Measurements from ENCODE around the gene CACNA1B.

DNA sequence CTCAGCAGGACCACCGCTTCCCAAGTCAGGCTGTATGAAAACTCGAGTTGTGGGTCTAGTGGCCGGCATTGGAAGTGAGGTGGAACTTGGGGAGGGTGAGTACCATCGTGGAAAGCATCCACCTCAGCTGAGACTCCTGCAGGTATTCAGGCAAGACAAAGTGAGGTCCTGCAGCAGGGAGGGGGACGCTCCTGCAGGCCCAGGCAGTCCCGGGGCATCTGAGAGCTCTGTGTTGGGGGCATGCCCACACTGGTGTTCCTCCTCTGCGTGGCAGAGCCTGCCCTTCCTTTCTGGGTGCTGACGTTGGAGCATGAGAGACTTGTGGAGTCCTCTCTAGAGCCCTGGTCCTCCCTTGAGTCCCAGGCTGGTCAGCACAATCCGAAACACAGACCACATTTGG, 187.7 kb downstream of the CACNA1B start:
- TF ChIP-seq, protein P1, sequence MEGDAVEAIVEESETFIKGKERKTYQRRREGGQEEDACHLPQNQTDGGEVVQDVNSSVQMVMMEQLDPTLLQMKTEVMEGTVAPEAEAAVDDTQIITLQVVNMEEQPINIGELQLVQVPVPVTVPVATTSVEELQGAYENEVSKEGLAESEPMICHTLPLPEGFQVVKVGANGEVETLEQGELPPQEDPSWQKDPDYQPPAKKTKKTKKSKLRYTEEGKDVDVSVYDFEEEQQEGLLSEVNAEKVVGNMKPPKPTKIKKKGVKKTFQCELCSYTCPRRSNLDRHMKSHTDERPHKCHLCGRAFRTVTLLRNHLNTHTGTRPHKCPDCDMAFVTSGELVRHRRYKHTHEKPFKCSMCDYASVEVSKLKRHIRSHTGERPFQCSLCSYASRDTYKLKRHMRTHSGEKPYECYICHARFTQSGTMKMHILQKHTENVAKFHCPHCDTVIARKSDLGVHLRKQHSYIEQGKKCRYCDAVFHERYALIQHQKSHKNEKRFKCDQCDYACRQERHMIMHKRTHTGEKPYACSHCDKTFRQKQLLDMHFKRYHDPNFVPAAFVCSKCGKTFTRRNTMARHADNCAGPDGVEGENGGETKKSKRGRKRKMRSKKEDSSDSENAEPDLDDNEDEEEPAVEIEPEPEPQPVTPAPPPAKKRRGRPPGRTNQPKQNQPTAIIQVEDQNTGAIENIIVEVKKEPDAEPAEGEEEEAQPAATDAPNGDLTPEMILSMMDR (IDR thresholded peaks at IDR 0.05 in 8 of 11, conservative IDR thresholded peaks at IDR 0.05 in 3 of 11), result no peak
- TF ChIP-seq POLR2A (IDR thresholded peaks at IDR 0.05) (no peak), POLR2AphosphoS5 (IDR thresholded peaks at IDR 0.05) (no peak)

All from spleen (tissue), 7 donors.